ENCODE results near the gene EDN2.

EDN2 gene

DNA sequence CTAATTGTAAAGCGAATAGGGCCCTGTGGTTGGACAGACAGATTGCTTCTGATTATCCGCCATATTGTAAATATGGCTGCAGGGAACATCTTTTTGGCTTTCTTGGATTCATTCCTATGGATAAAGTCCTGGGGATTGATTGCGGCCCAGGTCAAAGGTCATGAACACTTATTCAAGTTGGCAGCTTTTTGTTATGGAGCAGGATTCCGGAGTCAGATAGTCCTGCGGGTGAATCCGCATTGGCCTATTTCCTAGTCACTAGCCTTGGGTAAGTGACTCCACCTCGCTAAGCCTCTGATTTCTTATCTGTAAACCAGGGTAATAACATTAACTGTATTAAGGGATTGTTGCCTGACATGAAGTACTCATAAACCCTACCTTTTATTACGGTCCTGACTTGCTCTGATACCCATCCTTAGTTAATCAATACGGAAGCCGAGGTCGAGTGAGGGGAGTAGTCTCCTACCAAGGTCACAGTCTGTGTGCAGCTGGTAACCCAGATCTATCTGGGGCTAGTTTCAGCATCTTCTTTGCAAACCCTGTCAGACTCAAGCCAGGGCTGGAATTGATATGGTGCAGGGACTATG is 31.7 kb downstream of the EDN2 start:
- intact Hi-C loops (cut with DNase I) = no loop called here
- no peak for DNase-seq

DNA sequence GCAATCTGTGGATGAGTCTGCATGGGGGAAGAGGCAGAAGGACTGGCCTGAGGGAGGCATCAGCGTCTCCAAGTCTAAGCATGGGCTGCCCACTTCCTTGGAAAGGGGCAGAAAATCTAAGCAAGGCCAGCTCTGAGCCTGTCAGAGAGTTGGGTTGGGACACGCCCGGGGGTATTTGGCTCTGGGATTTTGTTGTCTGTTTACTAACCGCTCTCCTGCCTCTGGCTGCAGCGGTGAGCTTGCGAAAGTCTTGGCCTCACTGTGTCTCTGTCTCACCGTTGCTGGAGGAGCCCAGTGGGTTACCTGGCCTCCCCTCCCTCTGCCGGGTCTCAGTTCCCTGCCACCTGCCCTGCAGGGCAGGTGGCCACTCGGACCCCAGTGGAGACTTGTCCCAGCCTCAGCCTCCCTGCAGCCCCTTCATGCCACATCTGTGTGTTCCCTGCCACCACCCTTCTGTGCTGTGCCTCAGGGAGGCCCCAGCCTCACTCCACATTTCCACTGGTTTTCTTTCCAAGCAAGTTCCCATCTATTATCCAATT is 33.7 kb downstream of the EDN2 start:
- DNase-seq = no peak
- intact Hi-C loops (cut with DNase I) = no loop called here

DNA sequence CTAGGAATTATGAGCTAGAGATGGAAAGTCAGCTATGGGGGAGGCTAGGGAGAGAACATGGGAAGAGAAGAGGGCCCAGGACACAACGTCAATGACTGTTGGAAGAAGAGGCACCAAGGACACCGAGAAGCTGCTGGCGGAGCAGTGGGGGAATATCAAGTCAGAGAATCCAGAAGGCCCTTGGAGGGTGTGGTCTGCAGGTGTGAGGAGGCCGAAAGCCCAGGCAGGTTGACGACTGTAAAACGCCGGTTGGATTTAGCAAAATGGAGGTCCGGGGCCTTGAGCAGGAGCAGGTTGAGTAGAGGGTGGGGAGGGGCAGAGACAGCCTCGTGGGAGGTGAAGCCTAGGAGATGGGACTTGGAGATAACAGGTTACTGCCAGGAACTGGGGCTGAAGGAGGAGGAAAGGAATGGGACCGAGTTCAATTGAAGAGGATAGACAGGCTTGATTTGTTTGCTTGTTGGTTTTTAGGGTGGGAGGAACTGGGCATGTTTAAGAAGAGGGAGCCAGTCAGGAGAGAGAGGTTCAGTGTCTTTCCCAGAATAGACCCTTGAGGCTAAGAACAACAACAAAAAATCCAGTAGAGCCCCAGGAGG is 35.1 kb downstream of the EDN2 start:
- intact Hi-C loops (cut with DNase I) = no loop called here
- no peak for DNase-seq

GRCh38 chr1:41448821-41449220 is 35.7 kb downstream of the EDN2 start:
- intact Hi-C loops (cut with DNase I) = no loop called here

GRCh38 chr1:41447995-41448770 is 36.3 kb downstream of the EDN2 start:
- no peak for DNase-seq
- intact Hi-C loops (cut with DNase I) = no loop called here

More at GRCh38 chr1:41448821-41449220, 35.7 kb downstream of the EDN2 start:
- no peak for DNase-seq

GRCh38 chr1:41446851-41447610 is 37.5 kb downstream of the EDN2 start:
- intact Hi-C loops (cut with DNase I) = no loop called here
- DNase-seq = no peak

GRCh38 chr1:41444785-41445184 is 39.7 kb downstream of the EDN2 start:
- DNase-seq = no peak
- intact Hi-C loops (cut with DNase I) = no loop called here

GRCh38 chr1:41444246-41444645 is 40.2 kb downstream of the EDN2 start:
- no peak for DNase-seq

GRCh38 chr1:41442697-41443251 is 41.7 kb downstream of the EDN2 start:
- intact Hi-C loops (cut with DNase I) = no loop called here
- no peak for DNase-seq

More at GRCh38 chr1:41444246-41444645, 40.2 kb downstream of the EDN2 start:
- intact Hi-C loops (cut with DNase I) = no loop called here

GRCh38 chr1:41440321-41441085 is 44.0 kb downstream of the EDN2 start:
- intact Hi-C loops (cut with DNase I) = no loop called here
- DNase-seq = no peak

DNA sequence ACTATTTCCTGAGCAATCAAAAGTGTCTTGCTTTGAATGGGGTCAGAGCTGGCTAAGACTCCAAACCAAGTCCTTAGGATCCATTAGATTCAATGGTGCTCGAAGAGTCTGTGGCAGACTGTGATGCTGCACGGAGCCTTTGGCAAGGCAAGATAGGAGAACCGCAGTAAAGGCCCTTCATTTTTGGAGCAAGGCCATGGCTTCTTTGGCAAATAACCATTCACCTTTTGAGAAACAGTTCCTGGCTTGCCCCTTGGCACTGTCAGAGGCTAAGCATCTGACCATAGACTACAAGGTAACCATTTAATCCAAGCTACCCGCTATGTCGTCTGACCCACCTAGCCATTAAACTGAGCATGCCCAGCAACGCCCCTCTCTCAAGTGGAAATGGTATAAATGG is 45.2 kb downstream of the EDN2 start:
- intact Hi-C loops (cut with DNase I) = no loop called here
- no peak for DNase-seq

DNA sequence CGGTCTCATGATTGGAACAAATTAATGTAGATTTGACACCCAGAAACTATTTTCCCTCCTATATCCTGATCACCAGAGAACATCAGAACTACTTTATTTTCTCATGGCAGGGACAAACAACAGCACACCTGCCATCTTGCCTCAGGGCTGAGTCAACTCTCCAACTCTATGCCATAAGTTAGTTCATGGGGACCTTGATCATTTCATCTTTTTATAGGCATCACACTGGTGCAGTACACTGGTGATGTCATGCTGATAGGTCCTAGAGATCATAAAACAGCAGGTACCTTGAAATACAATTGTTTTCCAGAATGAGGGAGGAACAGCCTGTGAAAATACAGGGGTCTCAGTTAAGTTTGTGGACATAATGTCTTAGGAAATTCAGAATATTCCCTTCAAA is 45.8 kb downstream of the EDN2 start:
- DNase-seq = no peak
- intact Hi-C loops (cut with DNase I) = no loop called here

DNA sequence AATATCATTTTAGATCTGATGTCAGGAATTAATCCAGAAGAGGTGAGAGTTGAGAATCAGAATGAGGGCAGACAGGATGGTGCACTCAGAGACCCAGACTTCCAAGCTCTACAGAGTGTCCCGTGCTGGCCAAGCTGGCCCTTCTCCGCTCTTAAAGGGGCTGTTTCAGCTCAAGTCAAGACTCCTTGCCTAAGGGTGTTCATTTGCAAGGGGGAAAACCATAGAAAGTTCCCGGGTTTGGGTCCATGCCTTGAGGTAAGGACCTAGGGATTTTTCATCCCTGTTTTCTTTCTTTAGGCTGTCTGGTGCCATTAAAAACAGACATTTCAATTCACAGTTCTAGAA is 47.5 kb downstream of the EDN2 start:
- DNase-seq = no peak
- intact Hi-C loops (cut with DNase I) = no loop called here

DNA sequence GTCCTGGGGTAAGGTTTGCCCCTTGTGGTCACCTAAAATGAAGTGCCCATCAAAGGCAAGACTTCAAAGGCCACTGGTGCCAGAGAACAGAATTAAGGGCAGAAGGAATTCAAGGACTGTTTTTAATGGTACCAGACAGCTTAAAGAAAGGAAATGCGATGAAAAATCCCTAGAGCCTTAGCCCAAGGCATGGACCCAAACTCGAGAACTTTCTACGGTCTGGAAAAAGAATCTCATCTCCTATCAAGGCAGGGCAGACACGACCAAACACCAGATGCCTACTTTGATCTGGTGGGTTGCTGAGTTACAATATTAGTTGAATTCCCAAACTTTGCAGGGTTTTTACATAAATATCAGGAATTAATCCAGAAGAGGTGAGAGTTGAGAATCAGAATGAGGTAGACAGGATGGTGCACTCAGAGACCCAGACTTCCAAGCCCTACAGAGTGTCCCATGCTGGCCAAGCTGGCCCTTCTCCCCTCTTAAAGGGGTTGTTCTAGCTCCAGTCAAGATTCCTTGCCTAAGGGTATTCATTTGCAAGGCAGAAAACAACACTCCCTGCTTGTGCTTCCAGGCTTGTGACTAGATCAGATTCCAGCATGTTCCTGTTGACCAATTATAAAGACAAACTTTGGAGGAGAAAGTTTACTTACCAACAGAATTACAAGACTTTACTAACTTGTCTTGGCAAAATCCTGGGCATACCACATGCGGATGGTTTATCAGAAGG is 48.0 kb downstream of the EDN2 start:
- DNase-seq = no peak
- intact Hi-C loops (cut with DNase I) = no loop called here

DNA sequence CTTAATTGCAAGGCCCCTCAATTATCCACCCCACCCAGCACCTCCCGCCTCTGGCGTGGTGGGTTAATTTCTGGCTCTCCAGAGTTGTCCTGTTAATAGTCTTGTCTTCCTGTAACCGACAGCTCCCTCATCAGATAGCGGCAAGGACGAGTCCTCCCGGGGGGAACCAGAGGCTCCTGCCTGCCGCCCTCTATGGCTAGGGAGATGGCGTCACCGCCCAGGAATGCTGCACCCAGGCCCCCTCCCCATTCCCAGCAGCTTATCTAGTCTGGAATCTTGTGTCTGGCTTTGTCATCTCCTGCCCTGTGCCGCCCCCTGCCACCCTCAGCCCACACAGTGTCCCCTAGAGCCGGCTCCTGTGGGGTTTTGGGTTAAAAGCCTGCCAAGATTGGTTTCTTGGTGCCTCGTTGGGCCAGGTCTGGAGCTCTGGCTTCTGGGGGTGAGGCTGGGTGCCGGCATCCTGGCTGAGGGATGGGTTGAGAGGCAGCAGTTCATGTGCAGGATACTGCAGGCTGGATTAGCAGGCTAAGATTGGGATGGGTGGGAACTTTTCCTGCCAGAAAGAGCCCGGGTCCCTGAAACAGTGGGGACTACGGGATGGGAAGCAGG is 48.8 kb downstream of the EDN2 start:
- DNase-seq = no peak
- intact Hi-C loops (cut with DNase I) = no loop called here

DNA sequence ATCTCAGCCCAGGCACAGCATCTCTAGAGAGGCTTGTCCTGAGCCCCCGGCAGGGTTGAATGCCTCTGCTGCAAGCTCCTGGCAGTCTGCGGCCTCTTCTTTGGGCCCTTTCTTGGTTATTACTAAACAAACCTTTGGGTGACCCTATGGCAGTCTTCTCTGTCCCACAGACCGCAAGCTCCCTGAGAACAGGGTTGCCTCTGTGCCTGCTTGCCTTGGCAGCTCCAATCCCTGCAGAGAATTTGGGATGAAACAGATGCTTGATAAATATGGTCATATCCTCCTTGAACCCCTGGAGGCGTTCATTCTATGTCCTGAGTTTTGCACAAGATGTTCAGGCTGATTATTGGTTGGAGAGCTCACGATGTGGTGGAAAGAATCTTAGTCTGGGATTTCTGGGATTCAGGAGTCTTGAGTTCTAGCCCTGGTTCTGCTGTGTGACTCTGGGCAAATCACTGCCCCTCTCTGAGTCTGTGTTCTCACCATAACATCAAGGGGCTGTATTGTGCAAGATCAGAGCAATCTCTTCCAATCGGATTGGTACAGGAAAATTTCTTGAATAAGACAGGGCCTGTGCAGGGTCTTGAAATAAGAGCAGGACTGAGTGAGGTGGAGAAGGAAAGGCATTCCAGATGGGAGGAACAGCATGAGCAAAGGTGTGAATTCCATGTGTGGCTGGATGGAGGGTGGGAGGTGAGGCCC is 49.6 kb downstream of the EDN2 start:
- intact Hi-C loops (cut with DNase I) = no loop called here
- DNase-seq = no peak

- intact Hi-C loops (cut with DNase I) = no loop called here
- peak in 1 of 42 donors; percentile 10 for DNase-seq
Measured at GRCh38 chr1:41434306-41434705, 50.2 kb downstream of the EDN2 start.
